GM12875 (cell line): ENCODE results near the gene BRI3BP.

Experiments used
- H3K4me3 ChIP-seq: one replicate; pipeline ENCODE4 v1.5.1; 2011; ENCODE audit warnings: low read depth, low read length, control low read depth
- TF ChIP-seq, protein P1 (sequence below): IDR thresholded peaks from 2 replicates; pipeline ENCODE4 v1.5.1; 2011; ENCODE audit warnings: low read depth, mild to moderate bottlenecking, control low read depth, inconsistent platforms, low read length, moderate library complexity, borderline replicate concordance; ENCODE audit not compliant: insufficient read depth

BRI3BP gene

GRCh38 chr12:124964251-124964650 lies 29.2 kb upstream of the BRI3BP start:
- TF ChIP-seq, protein P1, sequence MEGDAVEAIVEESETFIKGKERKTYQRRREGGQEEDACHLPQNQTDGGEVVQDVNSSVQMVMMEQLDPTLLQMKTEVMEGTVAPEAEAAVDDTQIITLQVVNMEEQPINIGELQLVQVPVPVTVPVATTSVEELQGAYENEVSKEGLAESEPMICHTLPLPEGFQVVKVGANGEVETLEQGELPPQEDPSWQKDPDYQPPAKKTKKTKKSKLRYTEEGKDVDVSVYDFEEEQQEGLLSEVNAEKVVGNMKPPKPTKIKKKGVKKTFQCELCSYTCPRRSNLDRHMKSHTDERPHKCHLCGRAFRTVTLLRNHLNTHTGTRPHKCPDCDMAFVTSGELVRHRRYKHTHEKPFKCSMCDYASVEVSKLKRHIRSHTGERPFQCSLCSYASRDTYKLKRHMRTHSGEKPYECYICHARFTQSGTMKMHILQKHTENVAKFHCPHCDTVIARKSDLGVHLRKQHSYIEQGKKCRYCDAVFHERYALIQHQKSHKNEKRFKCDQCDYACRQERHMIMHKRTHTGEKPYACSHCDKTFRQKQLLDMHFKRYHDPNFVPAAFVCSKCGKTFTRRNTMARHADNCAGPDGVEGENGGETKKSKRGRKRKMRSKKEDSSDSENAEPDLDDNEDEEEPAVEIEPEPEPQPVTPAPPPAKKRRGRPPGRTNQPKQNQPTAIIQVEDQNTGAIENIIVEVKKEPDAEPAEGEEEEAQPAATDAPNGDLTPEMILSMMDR = no peak
- H3K4me3 ChIP-seq = no peak overlapping the region

DNA sequence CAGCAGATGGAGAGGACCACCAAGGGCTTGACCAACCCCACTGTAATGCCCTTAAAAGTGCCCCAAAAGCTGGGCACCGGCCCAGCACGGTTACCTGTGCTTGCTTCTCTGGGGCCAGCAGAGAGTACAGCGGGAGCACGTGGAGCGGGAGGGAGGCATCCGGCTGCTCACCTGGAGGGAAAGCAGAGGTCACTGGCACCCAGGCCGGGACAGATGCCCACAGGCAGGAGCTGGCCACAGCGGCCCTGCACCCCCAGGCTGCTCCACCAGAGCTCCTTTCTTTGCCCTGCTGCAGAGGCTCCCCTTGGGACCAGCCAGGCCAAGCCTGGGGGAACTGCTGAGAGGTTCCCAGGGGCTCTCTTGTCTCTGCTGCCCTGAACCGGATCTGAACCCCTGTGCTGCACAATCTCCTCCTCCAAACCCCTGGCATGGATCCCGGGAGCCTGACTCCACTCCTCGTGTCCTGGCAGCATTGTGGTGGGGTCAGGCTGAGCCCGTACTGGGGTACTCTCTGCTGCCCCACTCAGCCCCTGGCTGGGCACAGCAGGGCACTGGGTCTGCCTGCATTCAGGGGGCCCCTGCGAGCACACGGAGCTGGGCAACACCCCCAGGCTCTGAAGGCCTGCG lies 28.5 kb upstream of the BRI3BP start:
- TF ChIP-seq, protein P1 = no peak

GRCh38 chr12:124967016-124967739 lies 26.3 kb upstream of the BRI3BP start:
- H3K4me3 ChIP-seq = no peak overlapping the region
- TF ChIP-seq, protein P1 = no peak

More for the DNA sequence above, 28.5 kb upstream of the BRI3BP start:
- H3K4me3 ChIP-seq = no peak overlapping the region

DNA sequence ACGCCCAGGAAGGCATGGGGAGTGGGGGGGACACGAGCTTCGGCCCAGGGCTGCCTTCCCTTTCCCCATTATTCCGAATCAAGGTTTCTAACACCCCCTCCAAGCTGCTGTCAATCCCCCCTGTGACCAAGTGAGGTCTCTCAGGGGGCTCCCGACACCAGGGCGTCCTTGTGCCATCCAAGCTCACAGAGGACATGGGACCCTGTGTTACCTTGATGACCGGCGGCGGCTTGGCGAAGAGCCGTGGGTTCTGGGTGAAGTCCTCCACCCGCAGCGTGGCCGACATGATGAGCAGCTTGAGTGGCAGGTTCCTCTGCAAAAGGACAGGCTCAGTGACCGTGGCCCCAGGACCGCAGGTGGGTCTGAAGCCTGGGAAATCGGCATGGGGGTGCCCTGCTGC lies 24.8 kb upstream of the BRI3BP start:
- TF ChIP-seq, protein P1 = no peak
- H3K4me3 ChIP-seq = no peak overlapping the region

GRCh38 chr12:124970647-124971402 lies 22.6 kb upstream of the BRI3BP start:
- TF ChIP-seq, protein P1 = no peak
- no peak overlapping the region for H3K4me3 ChIP-seq

GRCh38 chr12:124971603-124972002 lies 21.8 kb upstream of the BRI3BP start:
- TF ChIP-seq, protein P1 = no peak
- H3K4me3 ChIP-seq = no peak overlapping the region
